HG02588 (cell line): ENCODE measurements around the gene KLHL15.
"Not testable (repeated sequence)": the region's sequence is repeated elsewhere in the genome, so short reads cannot be mapped to it uniquely, and the experiment has no call there.

ENCODE experiments used
- ATAC-seq: cut with Tn5 transposase; IDR thresholded peaks from one replicate; pipeline ENCODE4 v1.9.1; 2021; ENCODE audit warnings: mild to moderate bottlenecking, moderate library complexity; ENCODE audit not compliant: unreplicated experiment

Gene KLHL15

GRCh38 chrX:24027086-24027485, at the start of gene KLHL15:
TSS of gene KLHL15 (minus strand) at chrX:24027186. CDS start at chrX:24006693, 20,493 bp downstream.
- no peak for ATAC-seq

- no peak for ATAC-seq
Observed at GRCh38 chrX:24069877-24070276, 42.9 kb upstream of the KLHL15 start.

GRCh38 chrX:24063488-24063887, 36.5 kb upstream of the KLHL15 start:
- no peak for ATAC-seq

DNA sequence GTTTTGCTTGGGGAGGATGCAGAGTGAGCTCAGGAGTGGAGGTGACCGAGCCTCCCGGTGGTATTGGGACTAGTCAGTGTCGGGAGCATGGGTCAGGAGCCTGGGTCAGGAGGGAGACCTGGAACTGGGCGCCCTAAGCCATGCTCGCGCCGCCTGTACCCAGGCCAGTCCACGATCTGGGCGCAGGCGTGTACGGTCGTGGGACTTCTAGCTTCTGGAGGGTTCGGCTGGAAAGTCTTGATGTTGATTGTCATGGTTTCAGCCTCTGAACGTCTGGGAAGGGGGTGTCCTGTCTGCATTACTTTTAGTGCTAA, 28.0 kb upstream of the KLHL15 start:
- ATAC-seq, result peak; percentile 17

GRCh38 chrX:24054182-24055042, 27.4 kb upstream of the KLHL15 start, which contains the start of gene EIF2S3:
TSS of gene EIF2S3 (plus strand) at chrX:24054956. CDS start at chrX:24054969, 13 bp downstream.
- peak; percentile 80 for ATAC-seq

DNA sequence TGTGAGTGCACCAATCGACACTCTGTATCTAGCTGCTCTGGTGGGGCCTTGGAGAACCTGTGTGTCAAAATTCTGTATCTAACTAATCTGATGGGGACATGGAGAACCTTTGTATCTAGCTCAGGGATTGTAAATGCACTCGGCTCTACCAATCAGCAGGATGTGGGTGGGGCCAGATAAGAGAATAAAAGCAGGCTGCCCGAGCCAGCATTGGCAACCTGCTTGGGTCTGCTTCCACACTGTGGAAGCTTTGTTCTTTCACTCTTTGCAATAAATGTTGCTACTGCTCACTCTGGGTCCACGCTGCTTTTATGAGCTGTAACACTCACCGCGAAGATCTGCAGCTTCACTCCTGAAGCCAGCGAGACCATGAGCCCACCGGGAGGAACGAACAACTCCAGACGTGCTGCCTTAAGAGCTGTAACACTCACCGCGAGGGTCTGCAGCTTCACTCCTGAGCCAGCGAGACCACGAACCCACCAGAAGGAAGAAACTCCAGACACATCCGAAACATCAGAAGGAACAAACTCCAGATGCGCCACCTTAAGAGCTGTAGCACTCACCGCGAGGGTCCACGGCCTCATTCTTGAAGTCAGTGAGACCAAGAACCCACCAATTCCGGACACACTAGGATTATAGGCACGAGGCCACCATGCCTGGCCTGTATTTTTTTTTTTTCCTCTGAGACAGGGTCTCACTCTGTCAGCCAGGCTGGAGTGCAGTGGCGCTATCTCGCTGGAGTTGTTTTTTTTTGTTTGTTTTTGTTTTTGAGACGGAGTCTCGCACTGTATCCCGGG, 23.7 kb upstream of the KLHL15 start:
- not testable (repeated sequence) for ATAC-seq

DNA sequence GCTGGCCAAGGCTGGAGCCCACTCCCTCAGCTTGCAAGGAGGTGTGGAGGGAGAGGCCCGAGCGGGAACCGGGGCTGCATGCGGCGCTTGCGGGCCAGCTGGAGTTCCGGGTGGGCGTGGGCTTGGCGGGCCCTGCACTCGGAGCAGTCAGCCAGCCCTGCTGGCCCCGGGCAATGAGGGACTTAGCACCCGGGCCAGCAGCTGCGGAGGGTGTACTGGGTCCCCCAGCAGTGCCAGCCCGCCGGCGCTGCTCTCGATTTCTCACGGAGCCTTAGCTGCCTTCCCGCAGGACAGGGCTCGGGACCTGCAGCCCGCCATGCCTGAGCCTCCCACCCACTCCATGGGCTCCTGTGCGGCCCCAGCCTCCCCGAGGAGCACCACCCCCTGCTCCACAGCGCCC, 22.7 kb upstream of the KLHL15 start:
- ATAC-seq, result not testable (repeated sequence)

DNA sequence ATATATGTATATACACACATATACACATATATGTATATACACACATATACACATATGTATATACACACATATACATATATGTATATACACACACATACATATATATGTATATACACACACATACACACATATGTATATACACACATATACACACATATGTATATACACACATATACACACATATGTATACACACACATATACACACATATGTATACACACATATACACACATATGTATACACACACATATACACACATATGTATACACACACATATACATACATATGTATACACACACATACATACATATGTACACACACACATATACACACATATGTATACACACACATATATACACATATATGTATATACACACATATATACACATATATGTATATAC, 19.1 kb upstream of the KLHL15 start:
- not testable (repeated sequence) for ATAC-seq

DNA sequence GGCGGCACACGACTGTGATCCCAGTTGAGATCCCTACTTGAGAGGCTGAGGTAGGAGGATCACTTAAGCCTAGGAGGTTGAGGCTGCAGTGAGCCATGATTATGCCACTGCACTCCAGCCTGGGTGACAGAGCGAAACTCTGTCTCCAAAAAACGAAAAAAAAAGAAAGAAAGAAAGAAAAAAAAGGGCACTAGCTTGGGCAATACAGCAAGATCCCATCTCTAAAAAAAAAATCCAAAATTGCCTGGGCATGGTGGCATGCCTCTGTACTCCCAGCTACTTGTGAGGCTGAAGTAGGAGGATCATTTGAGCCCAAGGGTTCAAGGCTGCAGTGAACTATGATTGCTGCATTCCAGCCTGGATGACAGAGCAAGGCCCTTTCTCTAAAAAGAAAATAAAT, 10.7 kb upstream of the KLHL15 start:
- ATAC-seq, result no peak

DNA sequence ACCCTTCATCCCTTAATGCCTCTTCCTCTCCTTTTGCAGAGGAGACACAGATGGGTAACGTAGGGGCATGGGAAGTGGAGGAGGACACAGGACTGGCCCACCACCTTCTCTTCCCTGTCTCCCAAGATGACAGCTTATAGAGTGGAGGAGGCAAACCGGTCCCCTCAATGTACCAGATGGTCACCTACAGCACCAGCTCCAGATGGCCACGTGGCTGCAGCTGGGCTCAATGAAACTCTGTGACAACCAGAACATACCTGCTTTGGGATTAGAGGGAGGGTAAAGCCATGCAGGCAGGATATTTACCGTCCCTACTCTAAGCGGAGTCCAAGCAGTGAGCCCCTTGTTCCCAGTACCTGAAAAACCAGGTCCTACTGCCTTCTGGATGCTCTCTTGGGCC, 7.5 kb upstream of the KLHL15 start:
- no peak for ATAC-seq

- no peak for ATAC-seq
Observed at GRCh38 chrX:24030597-24030996, 3.6 kb upstream of the KLHL15 start.

DNA sequence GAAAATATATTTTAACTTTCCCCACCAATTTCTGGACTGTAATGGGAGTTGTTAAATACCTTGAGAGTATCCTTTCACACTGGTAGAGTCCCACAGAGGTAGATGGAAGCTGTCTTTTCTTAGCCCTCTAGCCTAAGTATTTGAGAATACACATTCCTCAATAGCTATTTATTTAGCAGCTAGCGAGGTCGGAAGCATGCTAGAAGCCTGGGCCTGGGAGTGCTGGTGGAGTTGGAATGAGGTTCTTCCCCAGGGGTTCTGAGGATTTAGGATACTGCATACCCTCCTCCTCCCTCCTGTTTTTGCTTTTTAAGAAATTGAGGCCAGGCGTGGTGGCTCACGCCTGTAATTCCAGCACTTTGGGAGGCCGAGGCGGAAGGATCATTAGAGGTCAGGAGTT, 999 bp upstream of the KLHL15 start:
- no peak for ATAC-seq

- no peak for ATAC-seq
Observed at GRCh38 chrX:24026432-24026831, 554 bp downstream of the KLHL15 start.

GRCh38 chrX:24025741-24026403, 1.1 kb downstream of the KLHL15 start:
- ATAC-seq, result peak; percentile 37

GRCh38 chrX:24024819-24025740, 1.9 kb downstream of the KLHL15 start:
- ATAC-seq, result peak; percentile 84

DNA sequence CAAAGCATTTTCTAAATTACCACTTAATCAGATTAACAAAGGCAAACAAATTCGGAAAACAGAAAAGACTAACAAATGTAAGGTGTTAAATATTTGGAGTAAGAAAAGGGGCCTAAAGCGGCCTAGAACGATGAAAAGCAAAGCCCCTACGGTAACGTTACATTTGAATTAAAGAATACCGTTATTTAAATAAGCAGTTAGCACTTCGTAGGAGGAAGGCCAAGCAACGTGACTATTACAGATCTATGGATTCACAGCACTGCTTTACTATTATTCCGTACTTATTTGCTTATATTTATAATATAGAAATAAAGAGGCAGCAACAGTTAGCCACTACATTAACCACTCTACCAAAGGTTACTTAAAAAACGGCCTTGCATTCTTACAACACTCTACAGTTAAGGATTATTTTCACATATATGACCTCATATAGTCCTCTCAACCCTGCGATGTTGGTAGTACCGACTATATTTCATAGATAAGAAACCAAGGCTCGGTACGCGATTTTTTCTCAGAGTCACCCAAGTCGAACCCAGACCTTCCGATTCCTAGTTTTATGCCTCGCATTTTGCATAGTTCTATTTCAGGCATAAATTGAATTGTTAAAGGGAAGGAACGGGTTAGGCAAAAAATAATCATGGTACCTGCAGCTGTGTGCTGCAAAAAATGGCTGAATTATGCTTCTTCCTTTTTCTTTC, 2.9 kb downstream of the KLHL15 start:
- no peak for ATAC-seq

- ATAC-seq, result no peak
Observed at GRCh38 chrX:24023544-24023943, 3.4 kb downstream of the KLHL15 start.

- ATAC-seq, result no peak
Observed at GRCh38 chrX:24020306-24020876, 6.6 kb downstream of the KLHL15 start.

GRCh38 chrX:24019448-24019847, 7.5 kb downstream of the KLHL15 start:
- no peak for ATAC-seq
